H1 (cell line): ENCODE measurements around the gene MAPK1. TPM values are rescaled to one million over a fixed set of nuclear protein-coding genes. Genes with fewer than 3 reads are reported as not detected.

Experiments used
- CTCF ChIA-PET: fragments of 300-600 bp; sonication (Branson Sonifier 250); formaldehyde crosslinking; loops from one replicate; lab custom pipeline; 2021; ENCODE audit not compliant: partially characterized antibody; lab: Charles Lee
- POLR2A ChIA-PET: fragments of 300-600 bp; sonication (Branson Sonifier 250); formaldehyde crosslinking; loops from one replicate; lab custom pipeline; 2021; ENCODE audit warnings: inconsistent platforms; ENCODE audit not compliant: partially characterized antibody; lab: Charles Lee
- DNase-seq, 2 experiments: peaks; one replicate each; pipeline versions ENCODE4 v3.0.0 to v3.0.0-alpha.2; 2010 to 2022; ENCODE audit warnings: low spot score in 2 of 2, low read depth in 1 of 2, mixed read lengths in 1 of 2
- FAIRE-seq: peaks from 2 replicates; lab custom pipeline; 2011; peaks lifted over from hg19 to GRCh38; lab: Jason Lieb, UNC
- H2AFZ ChIP-seq: 2 replicates; pipeline ENCODE4 v1.8.1; 2012; ENCODE audit warnings: low read length, inconsistent platforms
- H2AK5ac ChIP-seq: 2 replicates; pipeline ENCODE4 v1.6.1; 2013; ENCODE audit warnings: low read depth, low read length
- H2BK120ac ChIP-seq: replicated peaks from 2 replicates; pipeline ENCODE3; 2013; ENCODE audit warnings: low read depth, low read length, inconsistent platforms
- H2BK12ac ChIP-seq: 2 replicates; pipeline ENCODE4 v1.6.1; 2013; ENCODE audit warnings: low read depth, low read length
- H2BK15ac ChIP-seq: 2 replicates; pipeline ENCODE4 v1.6.1; 2013; ENCODE audit warnings: low read length
- H2BK20ac ChIP-seq: 2 replicates; pipeline ENCODE4 v1.6.1; 2013; ENCODE audit warnings: low read length
- H2BK5ac ChIP-seq: 2 replicates; pipeline ENCODE4 v1.6.1; 2013; ENCODE audit warnings: low read depth, low read length
- H3K14ac ChIP-seq: 2 replicates; pipeline ENCODE4 v1.6.1; 2013; ENCODE audit warnings: inconsistent platforms; ENCODE audit not compliant: insufficient read length
- H3K18ac ChIP-seq: 2 replicates; pipeline ENCODE4 v1.6.1; 2013; ENCODE audit warnings: low read length; ENCODE audit errors: extremely low read depth
- H3K23ac ChIP-seq: 2 replicates; pipeline ENCODE4 v1.6.1; 2013; ENCODE audit warnings: inconsistent platforms; ENCODE audit not compliant: insufficient read length
- H3K23me2 ChIP-seq: 2 replicates; pipeline ENCODE4 v1.6.1; 2013; ENCODE audit warnings: low read depth, low read length
- H3K27ac ChIP-seq: 2 replicates; pipeline ENCODE4 v1.6.1; 2011; ENCODE audit warnings: low read depth, low read length, inconsistent platforms
- H3K27me3 ChIP-seq, 4 experiments: replicated peaks in 1 of 4; 1 replicate in 1 of 4; 2 replicates in 3 of 4; pipeline versions ENCODE4 v1.6.1 to v1.8.1; 2011 to 2013; ENCODE audit warnings: low read length in 3 of 4, mild to moderate bottlenecking in 3 of 4, inconsistent platforms in 2 of 4, mixed read lengths in 2 of 4, moderate library complexity in 1 of 4; ENCODE audit not compliant: control insufficient read depth in 3 of 4, insufficient read depth in 3 of 4; ENCODE audit errors: extremely low read depth in 1 of 4
- H3K36me3 ChIP-seq, 4 experiments: 2 replicates each; pipeline versions ENCODE4 v1.6.1 to v1.8.1; 2011 to 2013; ENCODE audit warnings: mild to moderate bottlenecking in 4 of 4, low read length in 3 of 4, moderate library complexity in 2 of 4, control low read depth in 1 of 4, inconsistent platforms in 1 of 4; ENCODE audit not compliant: insufficient read depth in 4 of 4, control insufficient read depth in 2 of 4
- H3K4ac ChIP-seq: replicated peaks from 2 replicates; pipeline ENCODE3; 2013; ENCODE audit warnings: low read length, low read depth, mixed read lengths, inconsistent platforms; ENCODE audit not compliant: insufficient read length
- H3K4me1 ChIP-seq, 4 experiments: replicated peaks in 1 of 4; 1 replicate in 1 of 4; 2 replicates in 3 of 4; pipeline versions ENCODE4 v1.6.1 to v1.8.1; 2011 to 2013; ENCODE audit warnings: low read length in 3 of 4, inconsistent platforms in 2 of 4, mixed read lengths in 1 of 4; ENCODE audit not compliant: insufficient read depth in 4 of 4, control insufficient read depth in 3 of 4
- H3K4me2 ChIP-seq, 2 experiments: 2 replicates each; pipeline versions ENCODE4 v1.6.1 to v1.8.1; 2011 to 2013; ENCODE audit warnings: low read depth in 2 of 2, low read length in 2 of 2, control low read depth in 1 of 2, inconsistent platforms in 1 of 2, mild to moderate bottlenecking in 1 of 2; ENCODE audit not compliant: insufficient read depth in 1 of 2
- H3K4me3 ChIP-seq, 4 experiments: fragments of 200-600, 300-600 bp in 1 of 4; sonication (generic), shearing (Covaris generic), sonication (Bioruptor Twin) in 1 of 4; 2 replicates each; pipeline versions ENCODE4 v1.5.1 to v1.8.1; 2011 to 2016; ENCODE audit warnings: low read length in 4 of 4, low read depth in 3 of 4, control low read depth in 2 of 4, inconsistent platforms in 2 of 4, mild to moderate bottlenecking in 2 of 4, mixed read lengths in 1 of 4, moderate library complexity in 1 of 4; ENCODE audit not compliant: insufficient read depth in 2 of 4; ENCODE audit errors: extremely low read depth in 1 of 4
- H3K56ac ChIP-seq: replicated peaks from 2 replicates; pipeline ENCODE3; 2013; ENCODE audit warnings: low read depth, mild to moderate bottlenecking, mixed read lengths, low read length, inconsistent platforms; ENCODE audit not compliant: insufficient read length
- H3K79me1 ChIP-seq: 2 replicates; pipeline ENCODE4 v1.6.1; 2013; ENCODE audit warnings: low read depth, low read length, control low read depth
- H3K79me2 ChIP-seq, 2 experiments: 2 replicates each; pipeline versions ENCODE4 v1.6.1 to v1.8.1; 2012 to 2013; ENCODE audit warnings: low read length in 2 of 2, mild to moderate bottlenecking in 2 of 2, inconsistent platforms in 1 of 2; ENCODE audit not compliant: insufficient read depth in 2 of 2, control insufficient read depth in 1 of 2
- H3K9ac ChIP-seq, 4 experiments: replicated peaks in 1 of 4; 1 replicate in 1 of 4; 2 replicates in 3 of 4; pipeline versions ENCODE4 v1.6.1 to v1.8.1; 2011 to 2013; ENCODE audit warnings: low read depth in 3 of 4, low read length in 3 of 4, control low read depth in 2 of 4, mild to moderate bottlenecking in 2 of 4, moderate library complexity in 2 of 4, inconsistent platforms in 1 of 4; ENCODE audit errors: extremely low read depth in 1 of 4
- H3K9me3 ChIP-seq, 2 experiments: 2 replicates each; pipeline versions ENCODE4 v1.6.1 to v1.8.1; 2012 to 2013; ENCODE audit warnings: mild to moderate bottlenecking in 2 of 2, moderate library complexity in 2 of 2, control low read depth in 1 of 2, inconsistent platforms in 1 of 2, low read depth in 1 of 2, low read length in 1 of 2, mixed read lengths in 1 of 2; ENCODE audit not compliant: insufficient read depth in 2 of 2
- H4K20me1 ChIP-seq, 2 experiments: replicated peaks in 1 of 2; 2 replicates each; pipeline versions ENCODE3 to v1.8.1; 2011 to 2013; ENCODE audit warnings: inconsistent platforms in 2 of 2, low read length in 2 of 2, mild to moderate bottlenecking in 1 of 2; ENCODE audit not compliant: insufficient read depth in 2 of 2, control insufficient read depth in 1 of 2
- H4K5ac ChIP-seq: 2 replicates; pipeline ENCODE4 v1.6.1; 2013; ENCODE audit warnings: low read length, low read depth, mixed read lengths, inconsistent platforms; ENCODE audit not compliant: insufficient read length
- H4K8ac ChIP-seq: 2 replicates; pipeline ENCODE4 v1.8.0; 2013; ENCODE audit warnings: mild to moderate bottlenecking, moderate library complexity, low read length, inconsistent platforms; ENCODE audit not compliant: insufficient read depth; ENCODE audit errors: extremely low read depth
- H4K91ac ChIP-seq: replicated peaks from 2 replicates; pipeline ENCODE3; 2013; ENCODE audit warnings: low read length, mixed read lengths, inconsistent platforms; ENCODE audit not compliant: insufficient read length
- ATF3 ChIP-seq: IDR thresholded peaks from 2 replicates; pipeline ENCODE4 v1.6.1; 2011; ENCODE audit warnings: low read depth, mild to moderate bottlenecking, low read length; ENCODE audit not compliant: insufficient read depth
- CTCF ChIP-seq, 3 experiments: IDR thresholded peaks; 1 replicate in 2 of 3; 2 replicates in 1 of 3; pipeline versions ENCODE4 v1.5.1 to v1.6.1; 2011; ENCODE audit warnings: low read length in 3 of 3, mild to moderate bottlenecking in 3 of 3, inconsistent platforms in 2 of 3, low read depth in 1 of 3, moderate library complexity in 1 of 3; ENCODE audit not compliant: insufficient read depth in 1 of 3; ENCODE audit errors: control extremely low read depth in 1 of 3
- HDAC2 ChIP-seq, 2 experiments: fragments of 300-600 bp in 1 of 2; sonication (generic) in 1 of 2; IDR thresholded peaks; 2 replicates each; pipeline ENCODE4 v1.6.1; 2011 to 2012; ENCODE audit warnings: low read depth in 2 of 2, low read length in 2 of 2, mild to moderate bottlenecking in 2 of 2, moderate library complexity in 2 of 2, borderline replicate concordance in 1 of 2, inconsistent platforms in 1 of 2
- POLR2A ChIP-seq, 2 experiments: IDR thresholded peaks; 1 replicate in 1 of 2; 2 replicates in 1 of 2; pipeline ENCODE4 v1.6.1; 2011; ENCODE audit warnings: low read depth in 2 of 2, low read length in 2 of 2, mild to moderate bottlenecking in 2 of 2; ENCODE audit errors: control extremely low read depth in 1 of 2
- RAD21 ChIP-seq, 2 experiments: IDR thresholded peaks in 1 of 2; conservative IDR thresholded peaks in 1 of 2; 2 replicates each; pipeline ENCODE4 v1.6.1; 2011; ENCODE audit warnings: low read depth in 2 of 2, low read length in 2 of 2, improper control_type of control experiment in 1 of 2, inconsistent platforms in 1 of 2, mild to moderate bottlenecking in 1 of 2, moderate library complexity in 1 of 2
- TBP ChIP-seq: IDR thresholded peaks from 2 replicates; pipeline ENCODE4 v1.6.1; 2011; ENCODE audit warnings: low read depth, low read length, improper control_type of control experiment
- YY1 ChIP-seq: IDR thresholded peaks from 2 replicates; pipeline ENCODE4 v1.6.1; 2011; ENCODE audit warnings: low read depth, mild to moderate bottlenecking, low read length
- WGBS, 2 experiments: shearing (Covaris generic) in 1 of 2; methylation state at CpG; one replicate each; pipeline versions ENCODE4 v1.1.6 to v1.1.7; 2013 to 2015; ENCODE audit warnings: low lambda C conversion rate in 2 of 2, mixed read lengths in 2 of 2, inconsistent platforms in 1 of 2, low coverage in 1 of 2, missing lambda C conversion rate in 1 of 2; ENCODE audit not compliant: insufficient replicate concordance in 2 of 2, insufficient coverage in 1 of 2, insufficient read length in 1 of 2; ENCODE audit errors: extremely low coverage in 1 of 2, missing lambda C conversion rate in 1 of 2; 5-methylcytosine and 5-hydroxymethylcytosine counted together
- polyA plus RNA-seq, 7 experiments: library from polyadenylated mRNA; depleted of rRNA in 3 of 7; stranded (reverse) in 5 of 7; unstranded in 2 of 7; fragments of >200 nt in 5 of 7; fragments of 200-250 nt in 2 of 7; gene quantifications; 1 replicate in 5 of 7; 2 replicates in 1 of 7; 4 replicates in 1 of 7; pipeline versions ENCODE4 v1.2.1 to v1.2.3, GENCODE V29; 2011 to 2013; ENCODE audit warnings: missing spikeins in 2 of 7, mixed read lengths in 2 of 7
- total RNA-seq: library from RNA; stranded (reverse); fragmentation: NEBNext Ultra II Directional; extraction: Animal tissue kit (Norgen Biotek cat#: 25700); gene quantifications from 2 replicates; pipeline ENCODE4 v1.2.1, GENCODE V29; 2021

Gene MAPK1
- total and polyA plus RNA-seq, 2 of the 8 experiments (the other 6 are each of a cell fraction or from before 2014, with no cell fraction given) = 28.1 to 101 TPM

- Histone ChIP-seq H2BK5ac (no peak overlapping the region), H4K91ac (no peak overlapping the region), H2BK12ac (no peak overlapping the region), H3K56ac (no peak overlapping the region), H3K9me3 (no peaks in the 10 kb centered on the region), H3K4me3 (no peak overlapping the region), H3K36me3 (peaks cover 0 to 26% (median 7%) of the 10 kb centered on the region in 4 experiments; a peak in 4 of 8 replicates), H2AK5ac (no peak overlapping the region), H3K23me2 (no peaks in the 10 kb centered on the region), H3K18ac (no peak overlapping the region), H4K20me1 (no peaks in the 10 kb centered on the region), H3K9ac (no peak overlapping the region), H2BK120ac (no peak overlapping the region), H4K8ac (no peak overlapping the region), H3K79me2 (no peaks in the 10 kb centered on the region), H3K79me1 (no peaks in the 10 kb centered on the region; the same call in 1 of the 2 replicates), H2BK15ac (no peak overlapping the region), H3K14ac (no peak overlapping the region), H2AFZ (no peak overlapping the region), H3K27me3 (no peaks in the 10 kb centered on the region), H3K4me2 (no peak overlapping the region), H2BK20ac (no peak overlapping the region), H4K5ac (no peak overlapping the region), H3K4me1 (no peaks in the 10 kb centered on the region), H3K23ac (no peak overlapping the region), H3K4ac (no peak overlapping the region), H3K27ac (no peak overlapping the region)
- DNase-seq (no peak), FAIRE-seq (no peak)
- POLR2A ChIA-PET = no interaction called here
- CTCF ChIA-PET = interaction anchor here (1.0 kb wide), 1 partner anchor 30 kb away, joined by 3 read pairs; no protein-coding TSS in a partner anchor
- TF ChIP-seq POLR2A (IDR thresholded peaks at IDR 0.05; ENCODE audit: control extremely low read depth in 1 of 2, low read depth in 2 of 2, low read length in 2 of 2) (no peak), CTCF (IDR thresholded peaks at IDR 0.05; ENCODE audit: control extremely low read depth in 1 of 3, insufficient read depth in 1 of 3, low read depth in 1 of 3, low read length in 3 of 3) (no peak), ATF3 (no peak), TBP (no peak), RAD21 (IDR thresholded peaks at IDR 0.05 in 1 of 2, conservative IDR thresholded peaks at IDR 0.05 in 1 of 2; ENCODE audit: low read depth in 2 of 2, low read length in 2 of 2) (no peak), HDAC2 (IDR thresholded peaks at IDR 0.05; ENCODE audit: borderline replicate concordance in 1 of 2, low read depth in 2 of 2, low read length in 2 of 2) (no peak), YY1 (no peak)
- 96% methylated on average over 11 of the region's 11 CpGs; no CpG with 5 or more reads in 1 of the 2 experiments for WGBS, 2 experiments
Observed at GRCh38 chr22:21791635-21792625, 75.5 kb downstream of the MAPK1 start.
